Peyer's patch (tissue), 4 donors: Measurements from ENCODE around the gene SKAP1. TPM values are rescaled to one million over a fixed set of nuclear protein-coding genes. Genes with fewer than 3 reads are reported as not detected.
A peak's percentile ranks its signal among the peaks of the same experiment; 100 is the strongest.

Experiments used
- DNase-seq, 3 donors: peaks; one replicate each; pipeline ENCODE4 v3.0.0-alpha.2; 2017 to 2019
- H3K27ac ChIP-seq, 4 donors: fragments of 200-600 bp; sonication (generic); one replicate each; pipeline ENCODE4 v1.5.1; 2016 to 2019
- H3K27me3 ChIP-seq, 2 donors: fragments of 200-600 bp; sonication (generic); one replicate each; pipeline ENCODE4 v1.5.1; 2019
- H3K36me3 ChIP-seq, 3 donors: fragments of 200-600 bp; sonication (generic); one replicate each; pipeline ENCODE4 v1.5.1; 2016 to 2019
- H3K4me1 ChIP-seq, 4 donors: fragments of 200-600 bp; sonication (generic); one replicate each; pipeline ENCODE4 v1.5.1; 2016 to 2019
- H3K4me3 ChIP-seq, 4 donors: fragments of 200-600 bp; sonication (generic); 1 replicate in 3 of 4; 2 replicates in 1 of 4; pipeline ENCODE4 v1.5.1; 2016 to 2019; ENCODE audit warnings: mild to moderate bottlenecking in 1 of 4
- H3K9me3 ChIP-seq, 4 donors: fragments of 200-600 bp; sonication (generic); one replicate each; pipeline ENCODE4 v1.5.1; 2016 to 2019; ENCODE audit warnings: mild to moderate bottlenecking in 1 of 4
- POLR2A ChIP-seq, 2 donors: fragments of 450-650 bp; IDR thresholded peaks; one replicate each; pipeline ENCODE4 v1.5.1; 2017; ENCODE audit warnings: antibody characterized with exemption in 2 of 2, mild to moderate bottlenecking in 2 of 2, moderate library complexity in 2 of 2
- total RNA-seq, 4 donors: library from RNA; depleted of rRNA; stranded (reverse); fragments of >200 nt; gene quantifications; one replicate each; pipeline ENCODE4 v1.1.0, GENCODE V29; 2016
- TF ChIP-seq, protein P1 (sequence below), 6 experiments: fragments of 450-650 bp in 4 of 6; fragments of 200-600 bp in 2 of 6; sonication (generic) in 1 of 6; IDR thresholded peaks; one replicate each; pipeline ENCODE4 v1.5.1; 2017 to 2019; ENCODE audit warnings: antibody characterized with exemption in 6 of 6, mild to moderate bottlenecking in 3 of 6, moderate library complexity in 1 of 6

The SKAP1 gene
- total RNA-seq, 4 donors from 2014 or later = 3.1 to 17.3 (median 6.5) TPM

DNA sequence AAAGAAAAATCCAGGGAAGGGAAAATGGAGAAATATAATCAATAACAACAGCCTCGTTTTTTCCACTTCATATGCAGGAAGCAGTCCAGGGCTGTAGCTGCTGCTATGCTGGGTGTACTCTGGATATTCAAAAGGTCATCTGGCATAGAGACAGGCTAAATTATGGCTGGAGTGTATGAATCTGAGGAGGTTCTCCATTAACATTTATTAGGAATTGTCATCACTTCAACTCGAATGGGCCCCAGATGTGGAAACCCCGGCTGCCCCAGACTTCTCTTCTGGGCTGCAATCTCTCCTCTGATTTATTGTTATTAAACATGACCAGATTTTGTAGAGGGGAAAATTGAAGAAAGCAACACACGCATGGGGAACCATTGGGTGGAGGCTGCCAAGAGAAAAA lies 33.5 kb upstream of the SKAP1 start:
- Histone ChIP-seq H3K4me3 (no peak overlapping the region), H3K27ac (no peak overlapping the region), H3K4me1 (no peaks in the 10 kb centered on the region), H3K27me3 (no peaks in the 10 kb centered on the region), H3K9me3 (no peaks in the 10 kb centered on the region), H3K36me3 (no peaks in the 10 kb centered on the region)
- DNase-seq = no peak
- TF ChIP-seq, protein P1, sequence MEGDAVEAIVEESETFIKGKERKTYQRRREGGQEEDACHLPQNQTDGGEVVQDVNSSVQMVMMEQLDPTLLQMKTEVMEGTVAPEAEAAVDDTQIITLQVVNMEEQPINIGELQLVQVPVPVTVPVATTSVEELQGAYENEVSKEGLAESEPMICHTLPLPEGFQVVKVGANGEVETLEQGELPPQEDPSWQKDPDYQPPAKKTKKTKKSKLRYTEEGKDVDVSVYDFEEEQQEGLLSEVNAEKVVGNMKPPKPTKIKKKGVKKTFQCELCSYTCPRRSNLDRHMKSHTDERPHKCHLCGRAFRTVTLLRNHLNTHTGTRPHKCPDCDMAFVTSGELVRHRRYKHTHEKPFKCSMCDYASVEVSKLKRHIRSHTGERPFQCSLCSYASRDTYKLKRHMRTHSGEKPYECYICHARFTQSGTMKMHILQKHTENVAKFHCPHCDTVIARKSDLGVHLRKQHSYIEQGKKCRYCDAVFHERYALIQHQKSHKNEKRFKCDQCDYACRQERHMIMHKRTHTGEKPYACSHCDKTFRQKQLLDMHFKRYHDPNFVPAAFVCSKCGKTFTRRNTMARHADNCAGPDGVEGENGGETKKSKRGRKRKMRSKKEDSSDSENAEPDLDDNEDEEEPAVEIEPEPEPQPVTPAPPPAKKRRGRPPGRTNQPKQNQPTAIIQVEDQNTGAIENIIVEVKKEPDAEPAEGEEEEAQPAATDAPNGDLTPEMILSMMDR (IDR thresholded peaks at IDR 0.05) = no peak
- TF ChIP-seq POLR2A (IDR thresholded peaks at IDR 0.05) = no peak

DNA sequence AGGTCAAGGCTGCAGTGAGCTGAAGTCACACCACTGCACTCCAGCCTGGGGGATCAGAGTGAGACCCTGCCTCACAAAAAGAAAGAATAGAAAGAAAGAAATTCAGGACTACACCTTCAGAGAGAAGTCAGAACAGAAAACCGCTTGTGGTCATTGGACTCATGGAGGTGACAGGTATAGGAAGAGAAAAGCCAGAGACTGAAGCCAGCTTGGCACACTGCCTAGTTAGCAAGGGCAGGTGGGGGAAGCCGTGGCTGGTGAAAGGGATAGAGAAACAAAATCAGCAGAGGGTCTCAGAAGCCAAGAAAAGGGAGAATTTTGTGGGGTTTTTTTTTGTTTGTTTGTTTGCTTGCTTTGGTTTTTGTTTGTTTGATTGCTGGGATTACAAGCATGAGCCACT lies 32.9 kb upstream of the SKAP1 start:
- Histone ChIP-seq H3K4me3 (no peak overlapping the region), H3K36me3 (no peaks in the 10 kb centered on the region), H3K27me3 (no peaks in the 10 kb centered on the region), H3K9me3 (no peaks in the 10 kb centered on the region), H3K4me1 (no peaks in the 10 kb centered on the region), H3K27ac (no peak overlapping the region)
- no peak for DNase-seq
- no peak for TF ChIP-seq POLR2A (IDR thresholded peaks at IDR 0.05)
- TF ChIP-seq, protein P1 (IDR thresholded peaks at IDR 0.05) = no peak

DNA sequence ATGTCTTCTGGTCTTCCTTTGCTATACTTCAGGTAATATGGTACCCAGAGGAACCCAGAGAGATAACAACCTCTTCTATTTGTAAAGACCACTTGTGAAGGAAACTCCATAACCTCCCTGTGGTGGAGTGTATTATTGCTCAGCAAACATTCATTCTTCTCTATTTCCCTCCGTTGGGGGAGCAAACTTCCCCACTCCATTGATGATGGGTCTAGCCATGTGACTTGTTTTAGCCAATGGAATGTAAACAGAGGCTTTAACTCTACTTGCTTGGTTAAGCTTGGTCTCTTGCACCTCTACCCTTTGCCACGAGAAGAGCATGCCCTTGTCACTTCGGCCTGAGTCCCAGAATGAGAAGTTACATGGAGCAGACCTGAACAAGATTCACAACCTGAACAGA lies 30.0 kb upstream of the SKAP1 start:
- Histone ChIP-seq H3K4me1 (peaks cover 0 to 8% (median 0%) of the 10 kb centered on the region in 4 donors), H3K27ac (no peak overlapping the region), H3K27me3 (no peaks in the 10 kb centered on the region), H3K36me3 (no peaks in the 10 kb centered on the region), H3K4me3 (no peak overlapping the region), H3K9me3 (no peaks in the 10 kb centered on the region)
- TF ChIP-seq POLR2A (IDR thresholded peaks at IDR 0.05) = no peak
- TF ChIP-seq, protein P1 (IDR thresholded peaks at IDR 0.05) = peak in 1 of 6 experiments; percentile 3
- no peak for DNase-seq

DNA sequence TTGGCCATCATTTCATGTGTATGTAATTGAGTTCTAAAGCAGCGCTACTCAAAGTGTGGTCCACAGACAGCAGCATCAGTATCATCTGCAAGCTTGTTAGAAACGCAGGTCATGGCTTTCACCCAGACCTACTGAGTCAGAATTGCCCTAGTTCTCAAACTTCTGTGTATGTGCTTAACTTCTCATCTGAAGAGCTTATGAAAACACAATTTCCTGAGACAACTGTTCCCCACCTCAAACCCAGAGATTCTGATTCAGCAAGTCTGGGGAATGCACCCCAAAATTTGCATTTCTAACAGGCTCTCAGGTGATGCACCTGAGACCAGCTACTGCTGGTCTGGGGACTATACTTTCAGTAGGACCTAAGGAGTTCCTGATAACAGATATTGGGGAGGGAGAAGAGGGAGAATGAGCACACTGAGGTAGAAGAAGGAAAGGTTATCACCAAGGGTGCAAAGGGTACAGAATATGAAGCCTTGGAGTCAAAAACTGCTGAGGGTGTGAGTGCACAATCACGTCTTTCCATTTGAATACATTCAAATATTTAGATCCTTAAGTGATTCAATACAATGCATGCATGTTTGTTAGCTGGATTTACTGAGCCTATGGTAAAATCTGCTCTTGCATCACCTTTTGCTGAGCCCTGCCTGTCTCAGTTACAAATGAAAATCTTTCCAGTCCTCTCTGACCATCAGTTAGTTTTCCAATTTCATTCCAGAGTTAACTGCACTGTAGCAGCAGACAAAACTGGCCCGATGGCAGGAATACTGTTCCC lies 29.2 kb upstream of the SKAP1 start:
- H3K4me1 ChIP-seq = peaks cover 0 to 8% (median 0%) of the 10 kb centered on the region in 4 donors
- DNase-seq = no peak

DNA sequence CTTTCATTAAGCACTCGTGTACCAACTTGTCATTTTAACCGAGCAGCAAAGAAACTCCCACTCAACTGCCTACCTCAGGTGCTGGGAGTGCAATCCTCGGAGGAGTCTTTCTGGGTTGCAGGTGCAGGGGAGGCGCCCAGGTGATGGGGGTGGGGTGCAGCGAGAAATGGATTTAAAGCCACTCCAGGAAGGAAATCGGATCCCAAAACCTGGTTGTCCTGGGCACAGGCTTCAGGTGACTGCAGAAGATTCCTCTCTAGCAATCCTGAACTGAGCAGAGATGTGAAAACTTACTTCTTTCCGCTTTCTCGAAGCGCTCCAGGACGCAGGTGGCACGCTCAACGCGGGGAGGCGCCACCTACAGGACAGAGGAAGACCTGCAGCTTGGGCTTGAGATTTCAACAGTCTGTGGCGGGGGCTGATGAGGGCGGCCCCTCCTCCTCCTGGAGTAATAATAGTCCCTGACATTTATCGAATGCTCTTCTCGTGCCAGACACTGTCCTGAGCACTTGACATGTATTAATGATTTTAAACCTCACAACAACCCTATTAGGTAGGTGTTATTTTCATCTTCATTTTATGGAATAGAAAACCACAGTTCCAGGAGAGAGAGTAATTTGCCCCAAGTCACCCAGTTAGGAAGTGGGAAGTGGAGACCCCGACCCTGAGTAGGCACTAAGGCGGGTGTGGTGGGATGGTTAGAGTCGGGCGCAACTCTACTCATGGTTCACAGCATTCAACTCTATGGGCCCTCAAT lies 27.2 kb upstream of the SKAP1 start:
- H3K36me3 ChIP-seq = no peaks in the 10 kb centered on the region
- no peaks in the 10 kb centered on the region for H3K9me3 ChIP-seq
- no peak overlapping the region for H3K27ac ChIP-seq
- TF ChIP-seq, protein P1 (IDR thresholded peaks at IDR 0.05) = peak; percentile 85 to 96 (median 90)
- TF ChIP-seq POLR2A (IDR thresholded peaks at IDR 0.05) = no peak
- no peaks in the 10 kb centered on the region for H3K27me3 ChIP-seq
- peaks cover 0 to 8% (median 0%) of the 10 kb centered on the region in 4 donors for H3K4me1 ChIP-seq
- peak; percentile 57 to 82 (median 69) for DNase-seq
- H3K4me3 ChIP-seq = peak overlapping the region in 2 of 4 donors; percentile 23 to 34

More for the DNA sequence above, 29.2 kb upstream of the SKAP1 start:
- Histone ChIP-seq H3K9me3 (no peaks in the 10 kb centered on the region), H3K27me3 (no peaks in the 10 kb centered on the region), H3K36me3 (no peaks in the 10 kb centered on the region), H3K27ac (no peak overlapping the region), H3K4me3 (no peak overlapping the region)
- TF ChIP-seq POLR2A (IDR thresholded peaks at IDR 0.05) = no peak
- TF ChIP-seq, protein P1 (IDR thresholded peaks at IDR 0.05) = no peak
